HL-60/S4 treated with phorbol 12-myristate 13-acetate at 8.2 ng/mL for 4 days and 3 days (cell line): ENCODE measurements around the gene TMPRSS7.
"Not testable (repeated sequence)": the region's sequence is repeated elsewhere in the genome, so short reads cannot be mapped to it uniquely, and the experiment has no call there.

Source experiments
- in situ Hi-C: fragments of 300-500 bp; cut with MboI; formaldehyde crosslinking; loops from 2 replicates; pipeline ENCODE4 v1.15.0; 2022; ENCODE audit warnings: low sequenced_read_pairs

TMPRSS7 gene

GRCh38 chr3:112059497-112059896, 25.0 kb downstream of the TMPRSS7 start:
- in situ Hi-C loops = no loop called here

GRCh38 chr3:112061152-112061551, 26.6 kb downstream of the TMPRSS7 start:
- in situ Hi-C loops = no loop called here

DNA sequence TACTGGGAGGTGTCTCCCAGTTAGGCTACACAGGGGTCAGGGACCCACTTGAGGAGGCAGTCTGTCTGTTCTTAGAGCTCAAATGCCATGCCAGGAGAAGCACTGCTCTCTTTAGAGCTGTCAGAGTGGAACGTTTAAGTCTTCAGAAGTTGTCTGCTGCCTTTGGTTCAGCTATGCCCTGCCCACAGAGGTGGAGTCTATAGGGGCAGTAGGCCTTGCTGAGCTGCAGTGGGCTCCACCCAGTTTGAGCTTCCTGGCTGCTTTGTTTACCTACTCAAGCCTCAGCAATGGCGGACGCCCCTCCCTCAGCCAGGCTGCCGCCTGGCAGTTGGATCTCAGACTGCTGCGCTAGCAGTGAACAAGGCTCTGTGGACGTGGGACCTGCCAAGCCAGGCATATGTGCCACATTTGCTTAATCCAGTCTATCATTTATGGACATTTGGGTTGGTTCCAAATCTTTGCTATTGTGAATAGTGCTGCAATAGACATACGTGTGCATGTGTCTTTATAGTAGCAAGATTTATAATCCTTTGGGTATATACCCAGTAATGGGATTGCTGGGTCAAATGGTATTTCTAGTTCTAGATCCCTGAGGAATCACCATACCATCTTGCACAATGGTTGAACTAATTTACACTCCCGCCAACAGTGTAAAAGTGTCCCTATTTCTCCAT, 38.0 kb downstream of the TMPRSS7 start:
- in situ Hi-C loops = not testable (repeated sequence)

DNA sequence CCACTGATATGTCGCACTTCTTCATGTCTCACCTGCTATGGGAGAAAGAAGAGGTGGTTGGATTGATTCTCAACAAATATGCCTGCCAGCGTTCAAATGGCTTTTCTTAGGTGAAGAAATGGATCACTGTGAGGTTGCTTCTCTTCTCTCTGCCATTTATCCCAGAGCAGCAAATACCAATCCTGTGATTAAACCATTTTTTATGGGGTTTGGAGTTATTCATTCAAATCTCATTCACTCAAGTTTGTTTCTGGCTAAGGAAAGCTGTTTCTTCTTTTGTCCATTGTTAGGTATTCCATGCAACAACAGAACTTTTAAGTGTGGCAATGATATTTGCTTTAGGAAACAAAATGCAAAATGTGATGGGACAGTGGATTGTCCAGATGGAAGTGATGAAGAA, 39.5 kb downstream of the TMPRSS7 start:
- in situ Hi-C loops = no loop called here

- in situ Hi-C loops = no loop called here
These were observed 40.3 kb downstream of the TMPRSS7 start for GRCh38 chr3:112074616-112075497.

GRCh38 chr3:112078125-112079083, 43.9 kb downstream of the TMPRSS7 start:
- in situ Hi-C loops = no loop called here

DNA sequence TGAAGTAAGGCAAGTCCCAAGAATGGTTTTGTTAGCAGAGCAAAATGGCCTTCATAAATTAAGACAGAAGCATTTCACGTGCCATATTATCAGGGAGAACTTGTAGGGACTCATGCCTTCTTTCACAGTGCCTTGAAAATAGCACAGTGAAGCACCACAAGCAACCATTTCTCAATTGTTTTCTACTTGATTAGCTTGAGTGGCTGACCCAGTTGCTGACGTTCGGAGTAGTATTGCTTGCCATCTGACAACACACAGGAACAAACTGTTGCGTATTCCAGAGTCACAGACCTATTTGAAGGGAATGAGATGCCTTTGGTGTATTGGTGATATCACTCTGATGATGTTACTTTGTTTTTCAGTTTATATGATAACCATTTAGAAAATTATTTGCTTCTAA, 48.7 kb downstream of the TMPRSS7 start:
- in situ Hi-C loops = no loop called here

GRCh38 chr3:112084980-112085705, 50.6 kb downstream of the TMPRSS7 start:
- in situ Hi-C loops = no loop called here

DNA sequence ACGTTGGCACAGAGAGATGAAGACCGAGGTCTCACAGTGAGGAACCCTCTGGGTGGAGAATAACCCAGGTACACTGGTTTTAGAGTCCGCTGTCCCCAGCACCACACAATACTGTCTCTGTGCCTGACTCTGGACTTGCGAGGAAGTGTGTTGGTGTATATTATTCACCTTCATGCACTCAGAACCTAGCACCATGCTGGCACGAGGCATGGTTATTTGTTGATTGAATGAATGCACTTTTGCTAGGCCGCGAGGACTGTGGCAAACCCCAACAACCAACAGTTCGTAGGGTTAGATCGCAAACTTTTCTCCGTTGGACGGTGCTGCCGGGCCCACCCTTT, 51.2 kb downstream of the TMPRSS7 start:
- in situ Hi-C loops = no loop called here

DNA sequence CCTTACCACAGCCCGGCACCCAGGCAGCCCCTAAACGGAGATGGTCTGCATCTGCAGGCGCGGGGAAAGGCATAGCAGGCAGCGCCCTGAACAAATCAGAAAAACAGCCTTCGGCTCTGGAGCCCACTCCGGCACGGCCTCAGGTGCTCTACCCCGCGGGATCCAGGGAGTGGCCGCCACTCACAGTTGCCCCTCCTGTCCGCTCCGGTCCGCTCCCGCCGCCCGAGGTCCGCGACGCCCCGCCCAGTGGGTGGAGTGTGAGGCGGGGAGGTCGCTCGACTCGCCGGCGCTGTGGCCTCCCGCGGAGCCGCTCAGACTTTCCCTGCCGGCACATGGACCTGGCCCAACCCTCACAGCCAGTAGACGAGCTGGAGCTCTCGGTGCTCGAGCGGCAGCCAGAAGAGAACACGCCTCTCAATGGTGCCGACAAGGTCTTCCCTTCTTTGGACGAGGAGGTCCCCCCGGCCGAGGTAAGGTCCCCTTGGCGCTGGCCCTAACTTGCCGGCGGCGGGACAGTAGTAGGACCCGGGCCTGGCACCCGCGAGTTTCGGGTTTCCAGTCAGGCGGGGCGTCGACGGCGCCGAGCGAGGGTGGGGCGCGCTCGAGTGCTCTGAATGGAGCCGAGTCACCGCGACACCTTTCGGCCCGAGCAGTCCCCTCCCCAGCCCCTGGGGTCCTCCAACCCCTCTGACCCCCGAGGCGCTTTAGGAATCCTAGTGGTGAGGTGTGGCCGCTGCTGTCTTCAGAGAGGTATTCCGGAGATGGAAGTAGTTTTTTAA, 51.7 kb downstream of the TMPRSS7 start, which contains the start of gene C3orf52:
C3orf52 (plus strand) TSS at position 314 of the 779 bp plus-strand sequence; CDS start at position 333, 19 bp downstream.
- in situ Hi-C loops = no loop called here

GRCh38 chr3:112086875-112087524, 52.5 kb downstream of the TMPRSS7 start:
- in situ Hi-C loops = no loop called here

GRCh38 chr3:112087746-112088145, 53.2 kb downstream of the TMPRSS7 start:
- in situ Hi-C loops = no loop called here

DNA sequence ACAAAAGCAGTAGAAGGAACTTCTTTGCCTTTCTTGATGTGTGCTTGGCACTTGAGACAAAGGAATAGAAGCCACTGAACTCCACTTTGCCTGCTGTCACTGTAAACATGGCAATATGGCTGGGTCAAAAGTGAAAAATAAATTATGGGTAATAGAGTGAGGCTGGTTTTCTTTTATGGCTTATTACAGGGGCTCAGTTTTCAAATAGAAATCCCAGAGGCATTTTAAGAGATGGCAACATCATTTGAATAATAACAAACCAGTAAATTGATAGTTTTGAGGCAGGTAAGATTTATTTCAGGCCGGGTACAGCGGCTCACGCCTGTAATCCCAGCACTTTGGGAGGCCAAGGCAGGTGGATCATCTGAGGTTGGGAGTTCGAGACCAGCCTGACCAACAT, 54.4 kb downstream of the TMPRSS7 start:
- in situ Hi-C loops = no loop called here

- in situ Hi-C loops = no loop called here
These were observed 55.7 kb downstream of the TMPRSS7 start for GRCh38 chr3:112089956-112090886.

- in situ Hi-C loops = no loop called here
These were observed 56.5 kb downstream of the TMPRSS7 start for GRCh38 chr3:112090887-112091586.

- in situ Hi-C loops = no loop called here
These were observed 58.1 kb downstream of the TMPRSS7 start for GRCh38 chr3:112092496-112093179.

DNA sequence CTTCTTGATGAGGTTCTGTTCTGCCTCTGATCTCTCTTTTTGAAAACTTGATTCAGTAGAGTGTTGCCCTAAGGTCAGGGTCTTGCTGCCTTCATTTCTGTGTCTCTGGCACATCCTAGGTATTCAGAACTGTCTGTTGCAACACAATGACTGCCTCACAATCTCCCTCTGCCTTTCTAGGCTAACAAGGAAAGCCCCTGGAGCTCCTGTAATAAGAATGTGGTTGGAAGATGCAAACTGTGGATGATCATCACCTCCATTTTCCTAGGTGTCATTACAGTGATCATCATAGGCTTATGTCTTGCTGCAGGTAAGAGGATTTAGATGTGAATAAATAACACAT, 58.6 kb downstream of the TMPRSS7 start:
- in situ Hi-C loops = no loop called here
